ENCODE data around the gene MYOCD. TPM values are rescaled to one million over a fixed set of nuclear protein-coding genes. Genes with fewer than 3 reads are reported as not detected.
"Not testable (repeated sequence)": the region's sequence is repeated elsewhere in the genome, so short reads cannot be mapped to it uniquely, and the experiment has no call there.

The MYOCD gene
- total RNA-seq, 1 donor from 2014 or later, result not detected

GRCh38 chr17:12634789-12635414, 30.8 kb upstream of the MYOCD start:
- no peak overlapping the region for H3K4me3 Mint-ChIP-seq
- no peak overlapping the region for H3K27ac Mint-ChIP-seq
- no peaks in the 10 kb centered on the region for H3K27me3 Mint-ChIP-seq
- no peak for DNase-seq
- intact Hi-C loops (cut with micrococcal nuclease), result no loop called here
- no peaks in the 10 kb centered on the region for H3K4me1 Mint-ChIP-seq
- peaks cover 6% of the 10 kb centered on the region for H3K9me3 Mint-ChIP-seq
- H3K36me3 Mint-ChIP-seq (ENCODE audit: low read depth), result no peaks in the 10 kb centered on the region

- intact Hi-C loops (cut with micrococcal nuclease); H3K4me3 Mint-ChIP-seq; H3K4me1 Mint-ChIP-seq; H3K27me3 Mint-ChIP-seq; H3K27ac Mint-ChIP-seq; H3K36me3 Mint-ChIP-seq (ENCODE audit: low read depth); H3K9me3 Mint-ChIP-seq; DNase-seq: not testable (repeated sequence)
Observed at GRCh38 chr17:12635996-12636395, 29.7 kb upstream of the MYOCD start.

DNA sequence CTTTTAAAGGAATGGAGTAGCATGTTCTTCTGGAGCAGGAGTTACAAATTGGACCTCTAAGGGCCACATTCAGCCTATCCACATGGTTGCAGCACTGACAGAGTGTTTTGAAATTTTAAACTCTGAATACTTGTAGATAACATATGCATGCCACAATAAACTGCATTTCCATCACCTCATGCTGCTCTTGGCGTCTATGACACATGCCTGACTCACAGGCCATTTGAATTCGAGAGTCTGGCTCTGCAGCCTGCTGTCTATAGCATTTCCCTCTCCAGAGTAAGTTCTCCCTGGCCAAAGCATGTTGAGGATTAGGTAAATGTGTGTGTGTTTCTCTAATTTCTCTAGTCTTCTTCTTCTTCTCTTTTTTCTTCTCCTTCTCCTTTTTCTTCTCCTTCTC, 28.7 kb upstream of the MYOCD start:
- peaks cover 10% of the 10 kb centered on the region for H3K9me3 Mint-ChIP-seq
- no peak overlapping the region for H3K4me3 Mint-ChIP-seq
- H3K4me1 Mint-ChIP-seq, result no peaks in the 10 kb centered on the region
- no peaks in the 10 kb centered on the region for H3K36me3 Mint-ChIP-seq (ENCODE audit: low read depth)
- intact Hi-C loops (cut with micrococcal nuclease), result no loop called here
- H3K27me3 Mint-ChIP-seq, result no peaks in the 10 kb centered on the region
- no peak overlapping the region for H3K27ac Mint-ChIP-seq
- DNase-seq, result no peak

DNA sequence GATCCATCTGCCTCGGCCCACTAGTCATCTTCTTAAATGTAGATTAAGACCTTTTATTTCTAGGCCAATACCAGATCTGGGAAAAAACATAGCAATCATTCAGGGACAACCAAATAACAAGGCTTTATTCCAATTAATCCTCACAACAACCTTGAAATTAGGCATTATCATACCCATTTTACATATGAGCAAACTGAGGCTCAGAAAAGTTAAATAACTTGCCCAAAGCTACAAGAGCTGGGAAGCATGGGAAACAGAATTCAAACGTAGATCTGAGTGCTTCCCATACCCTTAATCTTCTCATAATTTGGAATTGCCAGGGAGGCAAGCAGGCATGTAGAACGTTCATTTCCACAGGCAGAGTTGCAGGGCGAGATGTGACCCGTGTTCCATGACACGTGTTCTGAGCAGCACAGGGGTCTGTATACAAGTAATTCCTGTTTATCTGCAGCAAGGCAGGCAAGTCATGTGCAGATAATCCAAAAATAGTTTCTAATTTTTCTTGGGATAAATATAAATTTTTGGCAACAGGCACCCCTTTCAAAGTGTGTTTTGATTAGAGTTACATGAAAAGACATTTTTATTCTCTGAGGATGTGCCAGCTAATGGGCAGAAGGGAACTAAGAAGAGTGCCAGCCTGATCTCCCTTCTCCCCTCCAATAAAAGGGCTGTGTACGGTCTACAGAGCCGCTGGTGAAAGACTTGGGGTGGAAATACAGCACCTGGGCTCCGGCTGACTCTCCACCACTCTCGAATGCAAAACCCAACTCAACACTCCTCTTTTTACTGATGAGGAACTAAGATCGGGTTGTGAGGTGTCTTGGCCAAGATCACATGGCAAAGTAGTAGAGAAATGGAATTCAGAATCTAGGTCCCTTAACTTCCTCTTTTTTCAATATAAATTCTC, 27.7 kb upstream of the MYOCD start:
- no peak for DNase-seq
- Mint-ChIP-seq H3K27ac (no peak overlapping the region), H3K36me3 (ENCODE audit: low read depth) (no peaks in the 10 kb centered on the region), H3K9me3 (peaks cover 10% of the 10 kb centered on the region), H3K4me1 (no peaks in the 10 kb centered on the region), H3K4me3 (no peak overlapping the region), H3K27me3 (no peaks in the 10 kb centered on the region)
- intact Hi-C loops (cut with micrococcal nuclease), result no loop called here

DNA sequence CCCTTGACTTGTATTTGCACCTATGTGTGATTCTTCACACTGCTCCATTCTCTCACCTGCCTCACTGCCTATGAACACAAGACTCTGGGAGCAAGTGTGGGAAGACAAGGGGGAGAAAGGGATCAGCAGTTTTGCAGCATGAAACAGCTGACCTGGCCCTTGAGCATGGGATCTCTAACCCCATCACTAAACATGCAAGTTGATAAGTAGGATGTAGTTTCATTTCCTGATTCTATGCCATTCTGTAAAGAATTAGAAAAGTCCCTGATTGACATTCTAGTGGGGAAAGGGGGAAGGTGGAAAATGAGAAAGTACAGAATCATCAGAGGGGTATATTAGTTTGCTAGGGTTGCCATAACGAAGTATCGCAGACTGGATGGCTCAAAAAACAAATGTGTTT, 25.3 kb upstream of the MYOCD start:
- no peak overlapping the region for H3K27ac Mint-ChIP-seq
- H3K4me1 Mint-ChIP-seq, result no peaks in the 10 kb centered on the region
- H3K36me3 Mint-ChIP-seq (ENCODE audit: low read depth), result no peaks in the 10 kb centered on the region
- DNase-seq, result no peak
- H3K27me3 Mint-ChIP-seq, result no peaks in the 10 kb centered on the region
- peaks cover 13% of the 10 kb centered on the region for H3K9me3 Mint-ChIP-seq
- intact Hi-C loops (cut with micrococcal nuclease), result no loop called here
- H3K4me3 Mint-ChIP-seq, result no peak overlapping the region

GRCh38 chr17:12641084-12641483, 24.6 kb upstream of the MYOCD start:
- no peak overlapping the region for H3K4me3 Mint-ChIP-seq
- no peak overlapping the region for H3K27ac Mint-ChIP-seq
- intact Hi-C loops (cut with micrococcal nuclease), result no loop called here
- H3K36me3 Mint-ChIP-seq (ENCODE audit: low read depth), result no peaks in the 10 kb centered on the region
- H3K9me3 Mint-ChIP-seq, result peaks cover 13% of the 10 kb centered on the region
- DNase-seq, result no peak
- no peaks in the 10 kb centered on the region for H3K4me1 Mint-ChIP-seq
- H3K27me3 Mint-ChIP-seq, result no peaks in the 10 kb centered on the region

DNA sequence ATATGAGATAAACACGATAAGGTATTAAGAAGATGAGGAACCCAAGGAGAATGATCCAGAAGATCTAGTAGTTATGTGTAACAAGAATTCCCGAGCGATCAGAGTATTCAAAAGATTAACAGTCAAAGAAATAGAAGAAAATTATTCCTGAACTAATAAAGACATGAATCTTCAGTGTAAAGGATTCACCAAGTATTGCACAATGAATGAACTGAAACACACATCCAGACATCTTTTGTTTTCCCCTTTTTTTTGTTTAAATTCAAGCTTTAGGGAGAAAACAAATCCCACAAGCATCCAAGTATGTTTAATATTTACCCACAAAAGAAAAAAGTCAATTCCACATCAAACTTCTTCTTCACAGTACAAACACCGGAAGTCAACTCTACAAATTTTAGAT, 23.7 kb upstream of the MYOCD start:
- Mint-ChIP-seq H3K27me3 (no peaks in the 10 kb centered on the region), H3K4me1 (no peaks in the 10 kb centered on the region), H3K4me3 (no peak overlapping the region), H3K9me3 (peaks cover 15% of the 10 kb centered on the region), H3K36me3 (ENCODE audit: low read depth) (no peaks in the 10 kb centered on the region), H3K27ac (no peak overlapping the region)
- intact Hi-C loops (cut with micrococcal nuclease), result no loop called here
- no peak for DNase-seq

- Mint-ChIP-seq H3K27me3 (no peaks in the 10 kb centered on the region), H3K36me3 (ENCODE audit: low read depth) (no peaks in the 10 kb centered on the region), H3K4me3 (no peak overlapping the region), H3K4me1 (no peaks in the 10 kb centered on the region), H3K27ac (no peak overlapping the region), H3K9me3 (peaks cover 9% of the 10 kb centered on the region)
- intact Hi-C loops (cut with micrococcal nuclease), result no loop called here
- no peak for DNase-seq
Observed at GRCh38 chr17:12643822-12644221, 21.9 kb upstream of the MYOCD start.

DNA sequence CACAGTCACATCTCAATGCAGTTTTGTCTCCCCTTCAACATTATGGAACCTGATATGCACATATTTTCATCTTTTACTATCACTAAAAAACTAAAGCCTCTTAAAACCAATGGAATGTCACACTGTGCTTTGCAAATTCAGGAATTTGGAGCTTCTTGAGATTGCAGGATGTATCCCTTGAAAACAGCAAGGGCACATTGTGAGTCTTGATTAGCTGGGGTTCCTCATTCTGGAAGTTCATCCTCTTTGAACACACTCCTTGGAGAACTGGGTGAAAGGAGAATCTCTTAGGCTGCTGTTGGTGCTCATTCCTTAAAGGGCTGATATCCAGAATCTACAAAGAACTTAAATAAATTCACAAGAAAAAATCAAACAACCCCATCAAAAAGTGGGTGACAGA, 21.1 kb upstream of the MYOCD start:
- intact Hi-C loops (cut with micrococcal nuclease), result no loop called here
- Mint-ChIP-seq H3K4me3 (no peak overlapping the region), H3K9me3 (peaks cover 9% of the 10 kb centered on the region), H3K27ac (no peak overlapping the region), H3K4me1 (no peaks in the 10 kb centered on the region), H3K27me3 (no peaks in the 10 kb centered on the region), H3K36me3 (ENCODE audit: low read depth) (no peaks in the 10 kb centered on the region)
- no peak for DNase-seq

DNA sequence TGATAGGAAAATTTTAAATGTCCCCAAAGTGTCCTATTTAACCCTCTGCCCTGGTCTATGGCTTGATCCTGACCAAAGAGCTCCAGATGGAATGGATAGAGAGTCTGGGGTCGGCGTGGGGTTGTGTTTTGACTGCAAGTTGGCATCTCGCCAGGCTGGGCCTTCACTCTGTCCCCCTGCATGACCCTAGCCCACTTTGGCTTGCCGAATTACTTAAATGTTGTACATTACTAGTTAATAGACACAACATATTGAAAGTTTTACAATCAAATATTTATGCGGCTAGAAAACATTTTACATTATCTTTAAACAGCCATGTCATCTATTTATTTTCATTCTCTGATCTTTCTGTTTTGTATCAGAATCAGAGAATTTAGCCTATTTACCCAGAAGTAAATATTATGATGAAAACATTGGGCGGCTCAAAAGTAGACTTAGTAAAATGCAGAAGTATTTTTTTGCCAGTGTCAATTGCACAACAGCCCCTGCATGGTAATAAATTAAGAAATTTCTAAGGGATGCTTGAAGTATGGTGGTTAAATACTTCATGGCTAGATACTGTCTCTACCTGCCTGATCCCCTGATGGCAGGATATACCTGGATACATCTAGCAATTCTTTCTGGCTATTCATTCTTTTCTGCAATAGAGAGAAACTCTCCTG, 18.8 kb upstream of the MYOCD start:
- Mint-ChIP-seq H3K27ac (no peak overlapping the region), H3K36me3 (ENCODE audit: low read depth) (no peaks in the 10 kb centered on the region), H3K9me3 (peaks cover 6% of the 10 kb centered on the region), H3K4me1 (no peaks in the 10 kb centered on the region), H3K27me3 (no peaks in the 10 kb centered on the region), H3K4me3 (no peak overlapping the region)
- DNase-seq, result no peak
- intact Hi-C loops (cut with micrococcal nuclease), result no loop called here

DNA sequence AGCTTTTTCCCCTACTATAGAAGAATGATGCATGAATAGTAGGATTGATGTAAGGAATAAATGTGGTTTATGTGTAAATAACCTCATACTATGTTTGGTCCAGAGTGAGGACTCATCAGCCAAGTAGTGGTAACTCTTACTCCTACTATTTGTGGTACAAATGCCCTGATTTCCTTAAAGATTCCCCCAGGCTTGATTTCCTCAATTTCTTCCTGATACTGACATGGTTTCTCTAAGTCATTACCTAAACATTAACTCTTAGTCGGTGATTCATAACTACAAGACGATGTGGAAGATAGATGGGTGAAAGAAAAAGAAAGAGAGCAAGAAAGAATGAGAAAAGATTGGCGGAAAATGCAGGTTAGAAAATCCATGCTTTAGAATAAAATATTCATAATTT, 17.2 kb upstream of the MYOCD start:
- Mint-ChIP-seq H3K27me3 (no peaks in the 10 kb centered on the region), H3K4me3 (no peak overlapping the region), H3K9me3 (peaks cover 6% of the 10 kb centered on the region), H3K27ac (no peak overlapping the region), H3K4me1 (no peaks in the 10 kb centered on the region), H3K36me3 (ENCODE audit: low read depth) (no peaks in the 10 kb centered on the region)
- no peak for DNase-seq
- intact Hi-C loops (cut with micrococcal nuclease), result no loop called here

GRCh38 chr17:12655936-12656335, 9.8 kb upstream of the MYOCD start:
- Mint-ChIP-seq H3K36me3 (ENCODE audit: low read depth) (no peaks in the 10 kb centered on the region), H3K9me3 (no peaks in the 10 kb centered on the region), H3K4me1 (no peaks in the 10 kb centered on the region), H3K27me3 (no peaks in the 10 kb centered on the region), H3K27ac (no peak overlapping the region), H3K4me3 (no peak overlapping the region)
- DNase-seq, result no peak
- intact Hi-C loops (cut with micrococcal nuclease), result no loop called here

DNA sequence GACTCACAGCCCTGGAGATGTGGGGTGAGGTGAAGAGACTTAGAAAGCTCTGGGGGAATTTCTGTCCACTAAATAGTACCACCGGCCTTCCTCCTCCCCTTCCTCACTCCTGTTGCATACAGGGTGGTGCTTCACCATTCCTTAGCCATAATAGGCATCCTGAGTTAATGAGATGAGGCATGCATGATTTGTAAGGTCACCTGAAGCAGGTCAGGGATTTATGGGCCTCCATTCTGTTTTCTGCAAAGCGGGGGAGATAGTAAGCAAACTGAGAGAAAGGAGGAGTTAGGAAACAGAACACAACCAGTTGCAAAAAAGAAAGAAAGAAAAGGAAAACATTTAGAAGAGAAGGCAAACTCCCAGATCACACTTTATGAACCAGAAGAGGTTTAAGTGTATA, 9.3 kb upstream of the MYOCD start:
- H3K27me3 Mint-ChIP-seq, result no peaks in the 10 kb centered on the region
- no peaks in the 10 kb centered on the region for H3K4me1 Mint-ChIP-seq
- no peak overlapping the region for H3K27ac Mint-ChIP-seq
- H3K36me3 Mint-ChIP-seq (ENCODE audit: low read depth), result no peaks in the 10 kb centered on the region
- no peak overlapping the region for H3K4me3 Mint-ChIP-seq
- intact Hi-C loops (cut with micrococcal nuclease), result no loop called here
- DNase-seq, result no peak
- no peaks in the 10 kb centered on the region for H3K9me3 Mint-ChIP-seq

- H3K4me1 Mint-ChIP-seq, result no peaks in the 10 kb centered on the region
- intact Hi-C loops (cut with micrococcal nuclease), result no loop called here
Observed at GRCh38 chr17:12659500-12659899, 6.2 kb upstream of the MYOCD start.

More at GRCh38 chr17:12659500-12659899, 6.2 kb upstream of the MYOCD start:
- no peak for DNase-seq
- H3K27ac Mint-ChIP-seq, result no peak overlapping the region
- no peak overlapping the region for H3K4me3 Mint-ChIP-seq
- H3K9me3 Mint-ChIP-seq, result no peaks in the 10 kb centered on the region
- H3K27me3 Mint-ChIP-seq, result peaks cover 10% of the 10 kb centered on the region
- no peaks in the 10 kb centered on the region for H3K36me3 Mint-ChIP-seq (ENCODE audit: low read depth)

Data from activated CD4-positive, alpha-beta T cell treated with anti-CD3 and anti-CD28 coated beads, Interleukin-2, amount 10 ng/mL, durations not matched to agents 24 days and 14 days (primary cell).